H1 (cell line): ENCODE data around the gene NR5A2. TPM values are rescaled to one million over a fixed set of nuclear protein-coding genes. Genes with fewer than 3 reads are reported as not detected.

Source experiments
- CTCF ChIA-PET: fragments of 300-600 bp; sonication (Branson Sonifier 250); formaldehyde crosslinking; loops from one replicate; lab custom pipeline; 2021; ENCODE audit not compliant: partially characterized antibody; lab: Charles Lee
- POLR2A ChIA-PET: fragments of 300-600 bp; sonication (Branson Sonifier 250); formaldehyde crosslinking; loops from one replicate; lab custom pipeline; 2021; ENCODE audit warnings: inconsistent platforms; ENCODE audit not compliant: partially characterized antibody; lab: Charles Lee
- DNase-seq, 2 experiments: peaks; one replicate each; pipeline versions ENCODE4 v3.0.0 to v3.0.0-alpha.2; 2010 to 2022; ENCODE audit warnings: low spot score in 2 of 2, low read depth in 1 of 2, mixed read lengths in 1 of 2
- FAIRE-seq: peaks from 2 replicates; lab custom pipeline; 2011; peaks lifted over from hg19 to GRCh38; lab: Jason Lieb, UNC
- H2AFZ ChIP-seq: 2 replicates; pipeline ENCODE4 v1.8.1; 2012; ENCODE audit warnings: low read length, inconsistent platforms
- H2AK5ac ChIP-seq: 2 replicates; pipeline ENCODE4 v1.6.1; 2013; ENCODE audit warnings: low read depth, low read length
- H2BK120ac ChIP-seq: replicated peaks from 2 replicates; pipeline ENCODE3; 2013; ENCODE audit warnings: low read depth, low read length, inconsistent platforms
- H2BK12ac ChIP-seq: 2 replicates; pipeline ENCODE4 v1.6.1; 2013; ENCODE audit warnings: low read depth, low read length
- H2BK15ac ChIP-seq: 2 replicates; pipeline ENCODE4 v1.6.1; 2013; ENCODE audit warnings: low read length
- H2BK20ac ChIP-seq: 2 replicates; pipeline ENCODE4 v1.6.1; 2013; ENCODE audit warnings: low read length
- H2BK5ac ChIP-seq: 2 replicates; pipeline ENCODE4 v1.6.1; 2013; ENCODE audit warnings: low read depth, low read length
- H3K14ac ChIP-seq: 2 replicates; pipeline ENCODE4 v1.6.1; 2013; ENCODE audit warnings: inconsistent platforms; ENCODE audit not compliant: insufficient read length
- H3K18ac ChIP-seq: 2 replicates; pipeline ENCODE4 v1.6.1; 2013; ENCODE audit warnings: low read length; ENCODE audit errors: extremely low read depth
- H3K23ac ChIP-seq: 2 replicates; pipeline ENCODE4 v1.6.1; 2013; ENCODE audit warnings: inconsistent platforms; ENCODE audit not compliant: insufficient read length
- H3K23me2 ChIP-seq: 2 replicates; pipeline ENCODE4 v1.6.1; 2013; ENCODE audit warnings: low read depth, low read length
- H3K27ac ChIP-seq: 2 replicates; pipeline ENCODE4 v1.6.1; 2011; ENCODE audit warnings: low read depth, low read length, inconsistent platforms
- H3K27me3 ChIP-seq, 4 experiments: replicated peaks in 1 of 4; 1 replicate in 1 of 4; 2 replicates in 3 of 4; pipeline versions ENCODE4 v1.6.1 to v1.8.1; 2011 to 2013; ENCODE audit warnings: low read length in 3 of 4, mild to moderate bottlenecking in 3 of 4, inconsistent platforms in 2 of 4, mixed read lengths in 2 of 4, moderate library complexity in 1 of 4; ENCODE audit not compliant: control insufficient read depth in 3 of 4, insufficient read depth in 3 of 4; ENCODE audit errors: extremely low read depth in 1 of 4
- H3K36me3 ChIP-seq, 4 experiments: 2 replicates each; pipeline versions ENCODE4 v1.6.1 to v1.8.1; 2011 to 2013; ENCODE audit warnings: mild to moderate bottlenecking in 4 of 4, low read length in 3 of 4, moderate library complexity in 2 of 4, control low read depth in 1 of 4, inconsistent platforms in 1 of 4; ENCODE audit not compliant: insufficient read depth in 4 of 4, control insufficient read depth in 2 of 4
- H3K4ac ChIP-seq: replicated peaks from 2 replicates; pipeline ENCODE3; 2013; ENCODE audit warnings: low read length, low read depth, mixed read lengths, inconsistent platforms; ENCODE audit not compliant: insufficient read length
- H3K4me1 ChIP-seq, 4 experiments: replicated peaks in 1 of 4; 1 replicate in 1 of 4; 2 replicates in 3 of 4; pipeline versions ENCODE4 v1.6.1 to v1.8.1; 2011 to 2013; ENCODE audit warnings: low read length in 3 of 4, inconsistent platforms in 2 of 4, mixed read lengths in 1 of 4; ENCODE audit not compliant: insufficient read depth in 4 of 4, control insufficient read depth in 3 of 4
- H3K4me2 ChIP-seq, 2 experiments: 2 replicates each; pipeline versions ENCODE4 v1.6.1 to v1.8.1; 2011 to 2013; ENCODE audit warnings: low read depth in 2 of 2, low read length in 2 of 2, control low read depth in 1 of 2, inconsistent platforms in 1 of 2, mild to moderate bottlenecking in 1 of 2; ENCODE audit not compliant: insufficient read depth in 1 of 2
- H3K4me3 ChIP-seq, 4 experiments: fragments of 200-600, 300-600 bp in 1 of 4; sonication (generic), shearing (Covaris generic), sonication (Bioruptor Twin) in 1 of 4; 2 replicates each; pipeline versions ENCODE4 v1.5.1 to v1.8.1; 2011 to 2016; ENCODE audit warnings: low read length in 4 of 4, low read depth in 3 of 4, control low read depth in 2 of 4, inconsistent platforms in 2 of 4, mild to moderate bottlenecking in 2 of 4, mixed read lengths in 1 of 4, moderate library complexity in 1 of 4; ENCODE audit not compliant: insufficient read depth in 2 of 4; ENCODE audit errors: extremely low read depth in 1 of 4
- H3K56ac ChIP-seq: replicated peaks from 2 replicates; pipeline ENCODE3; 2013; ENCODE audit warnings: low read depth, mild to moderate bottlenecking, mixed read lengths, low read length, inconsistent platforms; ENCODE audit not compliant: insufficient read length
- H3K79me1 ChIP-seq: 2 replicates; pipeline ENCODE4 v1.6.1; 2013; ENCODE audit warnings: low read depth, low read length, control low read depth
- H3K79me2 ChIP-seq, 2 experiments: 2 replicates each; pipeline versions ENCODE4 v1.6.1 to v1.8.1; 2012 to 2013; ENCODE audit warnings: low read length in 2 of 2, mild to moderate bottlenecking in 2 of 2, inconsistent platforms in 1 of 2; ENCODE audit not compliant: insufficient read depth in 2 of 2, control insufficient read depth in 1 of 2
- H3K9ac ChIP-seq, 4 experiments: replicated peaks in 1 of 4; 1 replicate in 1 of 4; 2 replicates in 3 of 4; pipeline versions ENCODE4 v1.6.1 to v1.8.1; 2011 to 2013; ENCODE audit warnings: low read depth in 3 of 4, low read length in 3 of 4, control low read depth in 2 of 4, mild to moderate bottlenecking in 2 of 4, moderate library complexity in 2 of 4, inconsistent platforms in 1 of 4; ENCODE audit errors: extremely low read depth in 1 of 4
- H3K9me3 ChIP-seq, 2 experiments: 2 replicates each; pipeline versions ENCODE4 v1.6.1 to v1.8.1; 2012 to 2013; ENCODE audit warnings: mild to moderate bottlenecking in 2 of 2, moderate library complexity in 2 of 2, control low read depth in 1 of 2, inconsistent platforms in 1 of 2, low read depth in 1 of 2, low read length in 1 of 2, mixed read lengths in 1 of 2; ENCODE audit not compliant: insufficient read depth in 2 of 2
- H4K20me1 ChIP-seq, 2 experiments: replicated peaks in 1 of 2; 2 replicates each; pipeline versions ENCODE3 to v1.8.1; 2011 to 2013; ENCODE audit warnings: inconsistent platforms in 2 of 2, low read length in 2 of 2, mild to moderate bottlenecking in 1 of 2; ENCODE audit not compliant: insufficient read depth in 2 of 2, control insufficient read depth in 1 of 2
- H4K5ac ChIP-seq: 2 replicates; pipeline ENCODE4 v1.6.1; 2013; ENCODE audit warnings: low read length, low read depth, mixed read lengths, inconsistent platforms; ENCODE audit not compliant: insufficient read length
- H4K8ac ChIP-seq: 2 replicates; pipeline ENCODE4 v1.8.0; 2013; ENCODE audit warnings: mild to moderate bottlenecking, moderate library complexity, low read length, inconsistent platforms; ENCODE audit not compliant: insufficient read depth; ENCODE audit errors: extremely low read depth
- H4K91ac ChIP-seq: replicated peaks from 2 replicates; pipeline ENCODE3; 2013; ENCODE audit warnings: low read length, mixed read lengths, inconsistent platforms; ENCODE audit not compliant: insufficient read length
- CTBP2 ChIP-seq: IDR thresholded peaks from 2 replicates; pipeline ENCODE4 v1.7.0; 2011; ENCODE audit warnings: borderline replicate concordance, mild to moderate bottlenecking, moderate library complexity, mixed read lengths, low read length; ENCODE audit not compliant: insufficient read depth, insufficient read length
- SIX5 ChIP-seq: IDR thresholded peaks from 2 replicates; pipeline ENCODE4 v1.6.1; 2011; ENCODE audit warnings: mild to moderate bottlenecking, low read depth, low read length
- TAF7 ChIP-seq: optimal IDR thresholded peaks from 2 replicates; pipeline ENCODE3; 2011; ENCODE audit warnings: low read depth, mild to moderate bottlenecking, inconsistent platforms, low read length, moderate library complexity, borderline replicate concordance
- WGBS, 2 experiments: shearing (Covaris generic) in 1 of 2; methylation state at CpG; one replicate each; pipeline versions ENCODE4 v1.1.6 to v1.1.7; 2013 to 2015; ENCODE audit warnings: low lambda C conversion rate in 2 of 2, mixed read lengths in 2 of 2, inconsistent platforms in 1 of 2, low coverage in 1 of 2, missing lambda C conversion rate in 1 of 2; ENCODE audit not compliant: insufficient replicate concordance in 2 of 2, insufficient coverage in 1 of 2, insufficient read length in 1 of 2; ENCODE audit errors: extremely low coverage in 1 of 2, missing lambda C conversion rate in 1 of 2; 5-methylcytosine and 5-hydroxymethylcytosine counted together
- polyA plus RNA-seq, 7 experiments: library from polyadenylated mRNA; depleted of rRNA in 3 of 7; stranded (reverse) in 5 of 7; unstranded in 2 of 7; fragments of >200 nt in 5 of 7; fragments of 200-250 nt in 2 of 7; gene quantifications; 1 replicate in 5 of 7; 2 replicates in 1 of 7; 4 replicates in 1 of 7; pipeline versions ENCODE4 v1.2.1 to v1.2.3, GENCODE V29; 2011 to 2013; ENCODE audit warnings: missing spikeins in 2 of 7, mixed read lengths in 2 of 7
- total RNA-seq: library from RNA; stranded (reverse); fragmentation: NEBNext Ultra II Directional; extraction: Animal tissue kit (Norgen Biotek cat#: 25700); gene quantifications from 2 replicates; pipeline ENCODE4 v1.2.1, GENCODE V29; 2021

The NR5A2 gene
- total and polyA plus RNA-seq, 2 of the 8 experiments (the other 6 are each of a cell fraction or from before 2014, with no cell fraction given) = 1.7 to 11.6 TPM

GRCh38 chr1:200182701-200183100 is 155.2 kb downstream of the NR5A2 start:
- Histone ChIP-seq H2AK5ac (no peak overlapping the region), H3K18ac (no peak overlapping the region), H3K79me1 (no peaks in the 10 kb centered on the region), H3K23me2 (no peaks in the 10 kb centered on the region), H3K27me3 (no peaks in the 10 kb centered on the region), H2AFZ (no peak overlapping the region), H3K4me2 (no peak overlapping the region), H3K4ac (no peak overlapping the region), H3K9ac (no peak overlapping the region), H2BK20ac (no peak overlapping the region), H3K23ac (no peak overlapping the region), H3K56ac (no peak overlapping the region), H3K27ac (no peak overlapping the region), H4K5ac (no peak overlapping the region), H3K4me3 (no peak overlapping the region), H2BK15ac (no peak overlapping the region; the same call in 1 of the 2 replicates), H2BK120ac (no peak overlapping the region), H3K36me3 (no peaks in the 10 kb centered on the region), H4K20me1 (no peaks in the 10 kb centered on the region), H3K9me3 (peaks cover 8 to 12% of the 10 kb centered on the region in 2 experiments; a peak in 3 of 4 replicates), H4K91ac (no peak overlapping the region), H3K14ac (no peak overlapping the region), H2BK12ac (no peak overlapping the region), H3K79me2 (no peaks in the 10 kb centered on the region), H3K4me1 (no peaks in the 10 kb centered on the region), H4K8ac (no peak overlapping the region), H2BK5ac (no peak overlapping the region)
- POLR2A ChIA-PET = no interaction called here
- DNase-seq (no peak), FAIRE-seq (no peak)
- 90% methylated on average over 7 of the region's 7 CpGs; no CpG with 5 or more reads in 1 of the 2 experiments for WGBS, 2 experiments
- CTCF ChIA-PET = interaction anchor here (0.6 to 1.1 kb wide), 3 partner anchors 72 to 327 kb away, joined by 3 to 6 read pairs (median 3); no protein-coding TSS in a partner anchor
- TF ChIP-seq TAF7 (no peak), CTBP2 (no peak), SIX5 (no peak)
